ENCODE data around the gene BCL2L15.

- TF ChIP-seq GLIS3 (CRISPR knock-in tag; IDR thresholded peaks at IDR 0.05) (no peak), ZNF565 (CRISPR knock-in tag; conservative IDR thresholded peaks at IDR 0.05; ENCODE audit: low read depth) (no peak), ZFP30 (CRISPR knock-in tag; IDR thresholded peaks at IDR 0.05) (no peak)
Measured at GRCh38 chr1:113916974-113917373, 29.6 kb upstream of the BCL2L15 start.

All from SK-N-SH treated with all-trans-retinoic acid at 6 μM for 48 hours (cell line).